ENCODE data around the gene IVD. TPM values are rescaled to one million over a fixed set of nuclear protein-coding genes. Genes with fewer than 3 reads are reported as not detected.

The IVD gene
- total and polyA plus RNA-seq, 4 donors = 40.3 to 156 (median 94.4) TPM

- no peak for DNase-seq (ENCODE audit: low spot score)
- TF ChIP-seq CTCF (IDR thresholded peaks at IDR 0.05; ENCODE audit: low read depth, low read length, missing input control) = no peak
- TF ChIP-seq HNF4A (conservative IDR thresholded peaks at IDR 0.05) = peak in 1 of 2 donors; percentile 4
- peak in 1 of 2 donors; percentile 24 for TF ChIP-seq RXRA (IDR thresholded peaks at IDR 0.05)
- no peak overlapping the region for H3K9ac ChIP-seq (ENCODE audit: low read depth in 1 of 2, low read length in 2 of 2)
- H3K4me1 ChIP-seq (ENCODE audit: control insufficient read depth in 4 of 4, insufficient read depth in 4 of 4, low read length in 3 of 4) = peaks cover 4 to 9% (median 7%) of the 10 kb centered on the region in 4 donors
- H3K9me3 ChIP-seq (ENCODE audit: control insufficient read depth in 4 of 4, low read length in 3 of 4) = no peaks in the 10 kb centered on the region
- H3K36me3 ChIP-seq (ENCODE audit: control insufficient read depth in 4 of 4, insufficient read depth in 3 of 4, low read depth in 1 of 4, low read length in 3 of 4) = peaks cover 5 to 12% (median 9%) of the 10 kb centered on the region in 4 donors
- no peak overlapping the region for H3K4me3 ChIP-seq (ENCODE audit: low read depth in 1 of 3, low read length in 3 of 3)
- peak overlapping the region in 1 of 2 donors; percentile 55 for H3K27ac ChIP-seq (ENCODE audit: low read depth in 1 of 2, low read length in 2 of 2)
- H3K27me3 ChIP-seq (ENCODE audit: control insufficient read depth in 4 of 4, insufficient read depth in 4 of 4, low read length in 3 of 4) = no peaks in the 10 kb centered on the region
- WGBS = 59% methylated on average over 2 of the region's 2 CpGs
These were observed 15.6 kb upstream of the IVD start for GRCh38 chr15:40389824-40390595.

DNA sequence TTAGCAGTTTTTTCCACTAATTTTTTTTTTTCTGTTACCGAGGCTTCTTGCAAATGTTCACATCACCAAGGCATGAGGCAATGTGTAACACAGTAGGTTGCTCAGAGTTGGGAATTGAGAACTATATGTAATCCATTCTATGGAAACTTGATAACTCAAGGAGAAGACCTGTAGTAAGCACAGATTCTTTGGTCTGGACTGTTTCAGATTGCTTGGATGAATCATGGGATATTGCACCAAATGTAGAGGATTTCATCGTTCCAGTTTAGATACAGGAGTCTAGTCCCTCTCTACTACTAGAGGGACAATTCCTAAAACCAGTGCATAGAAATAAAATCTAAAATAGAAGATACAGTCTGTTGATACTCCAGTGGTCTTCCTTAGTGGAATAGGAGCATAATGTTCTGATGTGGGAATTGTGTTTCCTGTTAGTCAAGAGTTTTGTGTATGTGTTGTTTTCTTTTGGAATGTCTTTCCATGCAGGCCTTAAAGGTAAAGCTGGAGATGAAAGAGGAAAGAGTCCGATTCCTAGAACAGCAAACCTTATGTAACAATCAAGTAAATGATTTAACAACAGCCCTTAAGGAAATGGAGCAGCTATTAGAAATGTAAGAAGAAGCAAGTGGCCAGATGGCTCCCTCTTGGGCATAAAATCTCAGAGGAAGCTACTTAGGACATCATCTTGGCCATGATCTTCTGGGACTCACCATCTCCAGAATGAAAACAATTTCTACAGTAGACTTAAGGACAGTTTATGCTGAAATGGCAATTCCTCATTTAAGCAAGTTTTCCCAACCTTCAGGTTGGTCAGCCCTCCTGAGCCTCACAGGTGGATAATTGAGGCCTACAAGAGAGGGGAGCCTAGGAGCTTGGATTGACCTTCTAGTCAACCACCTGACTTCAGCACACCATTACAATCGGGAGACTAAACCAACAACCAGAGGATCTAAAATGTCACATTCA is 12.3 kb upstream of the IVD start:
- DNase-seq (ENCODE audit: low spot score) = no peak
- Histone ChIP-seq H3K9me3 (ENCODE audit: control insufficient read depth in 4 of 4, low read length in 3 of 4) (no peaks in the 10 kb centered on the region), H3K36me3 (ENCODE audit: control insufficient read depth in 4 of 4, insufficient read depth in 3 of 4, low read depth in 1 of 4, low read length in 3 of 4) (peaks cover 3 to 5% (median 4%) of the 10 kb centered on the region in 4 donors), H3K9ac (ENCODE audit: low read depth in 1 of 2, low read length in 2 of 2) (no peak overlapping the region), H3K4me1 (ENCODE audit: control insufficient read depth in 4 of 4, insufficient read depth in 4 of 4, low read length in 3 of 4) (peaks cover 4 to 9% (median 7%) of the 10 kb centered on the region in 4 donors), H3K4me3 (ENCODE audit: low read depth in 1 of 3, low read length in 3 of 3) (no peak overlapping the region), H3K27me3 (ENCODE audit: control insufficient read depth in 4 of 4, insufficient read depth in 4 of 4, low read length in 3 of 4) (no peaks in the 10 kb centered on the region), H3K27ac (ENCODE audit: low read depth in 1 of 2, low read length in 2 of 2) (no peak overlapping the region)
- TF ChIP-seq FOXA2 (IDR thresholded peaks at IDR 0.05) (no peak), REST (IDR thresholded peaks at IDR 0.05) (no peak)
- TF ChIP-seq, protein P1, sequence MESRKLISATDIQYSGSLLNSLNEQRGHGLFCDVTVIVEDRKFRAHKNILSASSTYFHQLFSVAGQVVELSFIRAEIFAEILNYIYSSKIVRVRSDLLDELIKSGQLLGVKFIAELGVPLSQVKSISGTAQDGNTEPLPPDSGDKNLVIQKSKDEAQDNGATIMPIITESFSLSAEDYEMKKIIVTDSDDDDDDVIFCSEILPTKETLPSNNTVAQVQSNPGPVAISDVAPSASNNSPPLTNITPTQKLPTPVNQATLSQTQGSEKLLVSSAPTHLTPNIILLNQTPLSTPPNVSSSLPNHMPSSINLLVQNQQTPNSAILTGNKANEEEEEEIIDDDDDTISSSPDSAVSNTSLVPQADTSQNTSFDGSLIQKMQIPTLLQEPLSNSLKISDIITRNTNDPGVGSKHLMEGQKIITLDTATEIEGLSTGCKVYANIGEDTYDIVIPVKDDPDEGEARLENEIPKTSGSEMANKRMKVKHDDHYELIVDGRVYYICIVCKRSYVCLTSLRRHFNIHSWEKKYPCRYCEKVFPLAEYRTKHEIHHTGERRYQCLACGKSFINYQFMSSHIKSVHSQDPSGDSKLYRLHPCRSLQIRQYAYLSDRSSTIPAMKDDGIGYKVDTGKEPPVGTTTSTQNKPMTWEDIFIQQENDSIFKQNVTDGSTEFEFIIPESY (IDR thresholded peaks at IDR 0.05) = no peak
- TF ChIP-seq, protein P2, sequence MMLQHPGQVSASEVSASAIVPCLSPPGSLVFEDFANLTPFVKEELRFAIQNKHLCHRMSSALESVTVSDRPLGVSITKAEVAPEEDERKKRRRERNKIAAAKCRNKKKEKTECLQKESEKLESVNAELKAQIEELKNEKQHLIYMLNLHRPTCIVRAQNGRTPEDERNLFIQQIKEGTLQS (IDR thresholded peaks at IDR 0.05) = no peak
- WGBS = 92% methylated on average over 4 of the region's 4 CpGs

Measured in liver (tissue), 9 donors.